GM12878 (cell line): ENCODE measurements around the gene S100A8. TPM values are rescaled to one million over a fixed set of nuclear protein-coding genes. Genes with fewer than 3 reads are reported as not detected.

Experiments
- ATAC-seq: fragments of 200-7000 bp; cut with Tn5 transposase; 3 replicates; pipeline ENCODE4 v1.9.1; 2020; ENCODE audit warnings: mild to moderate bottlenecking, moderate library complexity
- BruUV-seq: library from RNA; stranded (reverse); fragments of 400-500 nt; replicated peaks from 2 replicates; lab custom pipeline; 2021; lab: Mats Ljungman, UMichigan
- CTCF ChIA-PET: fragments of 300-600 bp; sonication (Branson Sonifier 250); formaldehyde crosslinking; extraction: SDS; loops from one replicate; lab custom pipeline; 2021; ENCODE audit warnings: inconsistent platforms; lab: Yijun Ruan, JAX
- POLR2A ChIA-PET: fragments of 350-600 bp; formaldehyde crosslinking; extraction: SDS; loops from one replicate; lab custom pipeline; 2021; ENCODE audit warnings: inconsistent platforms; lab: Charles Lee
- RAD21 ChIA-PET: fragments of 300-600 bp; sonication (Branson Sonifier 250); formaldehyde crosslinking; loops from one replicate; lab custom pipeline; 2023; ENCODE audit warnings: antibody characterized with exemption; ENCODE audit not compliant: unreplicated experiment; lab: Charles Lee
- SMC1A ChIA-PET: fragments of 300-600 bp; sonication (Branson Sonifier 250); formaldehyde crosslinking; loops from one replicate; lab custom pipeline; 2023; ENCODE audit not compliant: unreplicated experiment, uncharacterized antibody; lab: Charles Lee
- DNase-seq: peaks from one replicate; pipeline ENCODE4 v3.0.0-alpha.2; 2011; ENCODE audit warnings: low read depth, low spot score
- FAIRE-seq: peaks from 3 replicates; lab custom pipeline; 2011; peaks lifted over from hg19 to GRCh38; lab: Jason Lieb, UNC
- H2AFZ ChIP-seq: 2 replicates; pipeline ENCODE4 v1.6.0; 2011; ENCODE audit warnings: low read depth, low read length, control low read depth; ENCODE audit not compliant: control insufficient read depth
- H3K27ac ChIP-seq: 2 replicates; pipeline ENCODE4 v1.5.1; 2011; ENCODE audit warnings: control low read depth; ENCODE audit not compliant: control insufficient read depth, insufficient read depth
- H3K27me3 ChIP-seq, 2 experiments: replicated peaks in 1 of 2; 2 replicates each; pipeline versions ENCODE4 v1.6.0 to v1.6.1; 2011; ENCODE audit warnings: low read length in 1 of 2; ENCODE audit not compliant: control insufficient read depth in 2 of 2, insufficient read depth in 2 of 2
- H3K36me3 ChIP-seq, 2 experiments: 2 replicates each; pipeline ENCODE4 v1.5.1; 2011; ENCODE audit warnings: low read length in 1 of 2; ENCODE audit not compliant: control insufficient read depth in 2 of 2, insufficient read depth in 2 of 2
- H3K4me1 ChIP-seq: 2 replicates; pipeline ENCODE4 v1.6.1; 2011; ENCODE audit warnings: mild to moderate bottlenecking, low read length, moderate library complexity, mixed read lengths; ENCODE audit not compliant: control insufficient read depth, insufficient read depth
- H3K4me2 ChIP-seq: 2 replicates; pipeline ENCODE4 v1.6.0; 2011; ENCODE audit warnings: control low read depth; ENCODE audit not compliant: control insufficient read depth, insufficient read depth
- H3K4me3 ChIP-seq: fragments of 200-600 bp; sonication (generic); 2 replicates; pipeline ENCODE4 v1.5.1; 2016
- H3K79me2 ChIP-seq: 2 replicates; pipeline ENCODE4 v1.6.0; 2011; ENCODE audit warnings: low read length; ENCODE audit not compliant: control insufficient read depth, insufficient read depth
- H3K9ac ChIP-seq: 2 replicates; pipeline ENCODE4 v1.8.0; 2011; ENCODE audit warnings: low read length, control low read depth, mixed read lengths; ENCODE audit not compliant: control insufficient read depth, insufficient read depth
- H3K9me3 ChIP-seq: replicated peaks from 3 replicates; pipeline ENCODE4 v1.5.1; 2011; ENCODE audit warnings: mild to moderate bottlenecking, low read length; ENCODE audit not compliant: control insufficient read depth, insufficient read depth
- H4K20me1 ChIP-seq: 2 replicates; pipeline ENCODE4 v1.6.0; 2011; ENCODE audit not compliant: control insufficient read depth, insufficient read depth
- BCL11A ChIP-seq: IDR thresholded peaks from 2 replicates; pipeline ENCODE4 v1.6.1; 2011; ENCODE audit warnings: low read depth, low read length
- CHD4 ChIP-seq: fragments of 200-600 bp; sonication (generic); IDR thresholded peaks from 2 replicates; pipeline ENCODE4 v1.6.1; 2016; ENCODE audit warnings: mild to moderate bottlenecking
- MAX ChIP-seq: IDR thresholded peaks from 2 replicates; pipeline ENCODE4 v1.6.1; 2012; ENCODE audit warnings: low read depth, low read length, improper control_type of control experiment
- MLLT1 ChIP-seq: fragments of 450-650 bp; IDR thresholded peaks from 2 replicates; pipeline ENCODE4 v1.6.1; 2016; ENCODE audit warnings: mild to moderate bottlenecking
- NBN ChIP-seq: fragments of 450-650 bp; IDR thresholded peaks from 2 replicates; pipeline ENCODE4 v1.6.1; 2016
- NRF1 ChIP-seq: conservative IDR thresholded peaks from 2 replicates; pipeline ENCODE4 v1.6.1; 2011; ENCODE audit warnings: mild to moderate bottlenecking, low read depth, low read length, improper control_type of control experiment
- PBX3 ChIP-seq: IDR thresholded peaks from 2 replicates; pipeline ENCODE4 v1.6.1; 2011; ENCODE audit warnings: mild to moderate bottlenecking, low read depth, low read length, moderate library complexity; ENCODE audit not compliant: insufficient replicate concordance
- RCOR1 ChIP-seq: conservative IDR thresholded peaks from 2 replicates; pipeline ENCODE4 v1.6.1; 2012; ENCODE audit warnings: low read depth, low read length, improper control_type of control experiment
- RELA ChIP-seq: fragments of 450-650 bp; IDR thresholded peaks from 2 replicates; pipeline ENCODE4 v1.8.0; 2014; ENCODE audit warnings: borderline replicate concordance; ENCODE audit not compliant: partially characterized antibody
- SMAD5 ChIP-seq: IDR thresholded peaks from 2 replicates; pipeline ENCODE4 v1.6.1; 2016; ENCODE audit warnings: antibody characterized with exemption, low read depth
- STAT1 ChIP-seq: fragments of 450-650 bp; conservative IDR thresholded peaks from 2 replicates; pipeline ENCODE4 v1.6.1; 2014; ENCODE audit warnings: antibody characterized with exemption, mild to moderate bottlenecking
- WGBS: methylation state at CpG from one replicate; pipeline ENCODE4 v1.1.6; 2016; ENCODE audit warnings: low lambda C conversion rate; ENCODE audit not compliant: insufficient replicate concordance, insufficient coverage; ENCODE audit errors: missing lambda C conversion rate; 5-methylcytosine and 5-hydroxymethylcytosine counted together
- in situ Hi-C: fragments of 300-500 bp; cut with MboI; formaldehyde crosslinking; loops from 9 replicates; pipeline ENCODE4 v1.14.3; 2018; ENCODE audit warnings: mixed read lengths
- intact Hi-C: fragments of 100-400 bp; cut with micrococcal nuclease; formaldehyde crosslinking; loops from one replicate; pipeline ENCODE4 v1.14.2; 2022; ENCODE audit not compliant: unreplicated experiment
- polyA plus RNA-seq, 11 experiments: library from polyadenylated mRNA; depleted of rRNA in 4 of 11; unstranded in 6 of 11; stranded (reverse) in 5 of 11; fragments of >200 nt; fragmentation: Nextera tagmentation in 4 of 11; fragmentation: Illumina TruSeq in 1 of 11; extraction: Ambion mirVana in 4 of 11; extraction: Trizol in 1 of 11; gene quantifications; 1 replicate in 1 of 11; 2 replicates in 10 of 11; pipeline versions ENCODE4 v1.2.1 to v1.2.3, GENCODE V29; 2011 to 2016; ENCODE audit warnings: inconsistent platforms in 2 of 11, missing spikeins in 2 of 11, low read depth in 1 of 11
- total RNA-seq, 4 experiments: library from RNA; depleted of rRNA in 3 of 4; stranded (reverse); fragments of >200 nt in 3 of 4; fragmentation: Illumina TruSeq in 1 of 4; extraction: Trizol in 1 of 4; gene quantifications; 2 replicates each; pipeline versions ENCODE4 v1.2.1 to v1.2.3, GENCODE V29; 2013 to 2021
- TF ChIP-seq, protein P1 (sequence below): fragments of 450-650 bp; IDR thresholded peaks from 2 replicates; pipeline ENCODE4 v1.6.1; 2017; ENCODE audit warnings: mild to moderate bottlenecking, moderate library complexity
- TF ChIP-seq, protein P2 (sequence below): fragments of 450-650 bp; IDR thresholded peaks from 2 replicates; pipeline ENCODE4 v1.6.1; 2016; ENCODE audit warnings: mild to moderate bottlenecking

The S100A8 gene
- total and polyA plus RNA-seq, 10 of the 15 experiments (the other 5 are each of a cell fraction or from before 2014, with no cell fraction given) = 0.28 TPM; not detected in 9

DNA sequence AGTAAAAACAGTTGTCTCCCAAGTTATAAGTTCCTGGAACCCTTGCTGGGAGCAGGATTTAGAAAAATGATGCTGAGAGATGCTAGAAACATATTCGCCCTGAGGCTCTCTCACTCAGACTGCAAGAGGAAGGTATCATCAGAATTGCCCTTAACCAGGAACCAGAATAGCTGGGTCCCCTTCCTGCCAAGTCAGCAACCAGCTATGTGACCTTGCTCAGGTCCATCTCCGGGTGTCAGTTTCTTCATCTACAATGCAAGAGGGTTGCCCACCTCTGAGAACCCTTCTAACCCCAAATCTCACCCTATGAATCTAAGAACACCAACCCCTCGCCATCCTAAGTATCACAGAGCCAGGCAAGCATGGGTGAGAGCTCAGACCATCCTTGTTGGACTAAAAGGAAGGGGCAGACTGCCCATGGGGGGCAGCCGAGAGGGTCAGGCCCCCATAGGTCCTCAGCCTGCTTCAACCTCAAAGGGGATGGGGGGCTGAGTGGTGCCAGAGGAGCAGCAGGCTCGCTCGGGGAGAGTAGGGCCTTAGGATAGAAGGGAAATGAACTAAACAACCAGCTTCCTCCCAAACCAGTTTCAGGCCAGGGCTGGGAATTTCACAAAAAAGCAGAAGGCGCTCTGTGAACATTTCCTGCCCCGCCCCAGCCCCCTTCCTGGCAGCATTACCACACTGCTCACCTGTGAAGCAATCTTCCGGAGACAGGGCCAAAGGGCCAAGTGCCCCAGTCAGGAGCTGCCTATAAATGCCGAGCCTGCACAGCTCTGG, 33.6 kb downstream of the S100A8 start:
- intact Hi-C loops = no loop called here
- CTCF ChIA-PET = interaction anchor here (1.2 to 2.7 kb wide), 8 partner anchors 14 to 212 kb away, joined by 3 to 41 read pairs (median 4); no protein-coding TSS in a partner anchor
- BruUV-seq = no TSS peak
- TF ChIP-seq MAX = no peak
- TF ChIP-seq, protein P1, sequence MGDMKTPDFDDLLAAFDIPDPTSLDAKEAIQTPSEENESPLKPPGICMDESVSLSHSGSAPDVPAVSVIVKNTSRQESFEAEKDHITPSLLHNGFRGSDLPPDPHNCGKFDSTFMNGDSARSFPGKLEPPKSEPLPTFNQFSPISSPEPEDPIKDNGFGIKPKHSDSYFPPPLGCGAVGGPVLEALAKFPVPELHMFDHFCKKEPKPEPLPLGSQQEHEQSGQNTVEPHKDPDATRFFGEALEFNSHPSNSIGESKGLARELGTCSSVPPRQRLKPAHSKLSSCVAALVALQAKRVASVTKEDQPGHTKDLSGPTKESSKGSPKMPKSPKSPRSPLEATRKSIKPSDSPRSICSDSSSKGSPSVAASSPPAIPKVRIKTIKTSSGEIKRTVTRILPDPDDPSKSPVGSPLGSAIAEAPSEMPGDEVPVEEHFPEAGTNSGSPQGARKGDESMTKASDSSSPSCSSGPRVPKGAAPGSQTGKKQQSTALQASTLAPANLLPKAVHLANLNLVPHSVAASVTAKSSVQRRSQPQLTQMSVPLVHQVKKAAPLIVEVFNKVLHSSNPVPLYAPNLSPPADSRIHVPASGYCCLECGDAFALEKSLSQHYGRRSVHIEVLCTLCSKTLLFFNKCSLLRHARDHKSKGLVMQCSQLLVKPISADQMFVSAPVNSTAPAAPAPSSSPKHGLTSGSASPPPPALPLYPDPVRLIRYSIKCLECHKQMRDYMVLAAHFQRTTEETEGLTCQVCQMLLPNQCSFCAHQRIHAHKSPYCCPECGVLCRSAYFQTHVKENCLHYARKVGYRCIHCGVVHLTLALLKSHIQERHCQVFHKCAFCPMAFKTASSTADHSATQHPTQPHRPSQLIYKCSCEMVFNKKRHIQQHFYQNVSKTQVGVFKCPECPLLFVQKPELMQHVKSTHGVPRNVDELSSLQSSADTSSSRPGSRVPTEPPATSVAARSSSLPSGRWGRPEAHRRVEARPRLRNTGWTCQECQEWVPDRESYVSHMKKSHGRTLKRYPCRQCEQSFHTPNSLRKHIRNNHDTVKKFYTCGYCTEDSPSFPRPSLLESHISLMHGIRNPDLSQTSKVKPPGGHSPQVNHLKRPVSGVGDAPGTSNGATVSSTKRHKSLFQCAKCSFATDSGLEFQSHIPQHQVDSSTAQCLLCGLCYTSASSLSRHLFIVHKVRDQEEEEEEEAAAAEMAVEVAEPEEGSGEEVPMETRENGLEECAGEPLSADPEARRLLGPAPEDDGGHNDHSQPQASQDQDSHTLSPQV = no peak
- TF ChIP-seq NRF1 = no peak
- TF ChIP-seq NBN = no peak
- TF ChIP-seq SMAD5 = no peak
- no peak for TF ChIP-seq RCOR1
- no peak for TF ChIP-seq STAT1
- TF ChIP-seq CHD4 = no peak
- TF ChIP-seq, protein P2, sequence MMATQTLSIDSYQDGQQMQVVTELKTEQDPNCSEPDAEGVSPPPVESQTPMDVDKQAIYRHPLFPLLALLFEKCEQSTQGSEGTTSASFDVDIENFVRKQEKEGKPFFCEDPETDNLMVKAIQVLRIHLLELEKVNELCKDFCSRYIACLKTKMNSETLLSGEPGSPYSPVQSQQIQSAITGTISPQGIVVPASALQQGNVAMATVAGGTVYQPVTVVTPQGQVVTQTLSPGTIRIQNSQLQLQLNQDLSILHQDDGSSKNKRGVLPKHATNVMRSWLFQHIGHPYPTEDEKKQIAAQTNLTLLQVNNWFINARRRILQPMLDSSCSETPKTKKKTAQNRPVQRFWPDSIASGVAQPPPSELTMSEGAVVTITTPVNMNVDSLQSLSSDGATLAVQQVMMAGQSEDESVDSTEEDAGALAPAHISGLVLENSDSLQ = no peak
- no peak for TF ChIP-seq BCL11A
- TF ChIP-seq RELA = no peak
- TF ChIP-seq PBX3 = no peak
- TF ChIP-seq MLLT1 = no peak

More for the DNA sequence above, 33.6 kb downstream of the S100A8 start:
- SMC1A ChIA-PET = interaction anchor here (0.6 to 3.1 kb wide), 2 partner anchors 138 to 148 kb away, joined by 3 to 14 read pairs; no protein-coding TSS in a partner anchor
- H3K9ac ChIP-seq = no peak overlapping the region
- no peaks in the 10 kb centered on the region for H3K9me3 ChIP-seq
- WGBS = 2% methylated on average over 10 of the region's 10 CpGs
- H3K27ac ChIP-seq = no peak overlapping the region
- H3K36me3 ChIP-seq = no peaks in the 10 kb centered on the region
- DNase-seq (no peak), FAIRE-seq (no peak), ATAC-seq (no peak)
- in situ Hi-C loops = no loop called here
- no peaks in the 10 kb centered on the region for H3K79me2 ChIP-seq
- RAD21 ChIA-PET = interaction anchor here (0.6 to 2.8 kb wide), 3 partner anchors 10 to 294 kb away, joined by 4 to 18 read pairs (median 4); no protein-coding TSS in a partner anchor
- H3K4me3 ChIP-seq = no peak overlapping the region
- POLR2A ChIA-PET = interaction anchor here (0.5 kb wide), 1 partner anchor 140 kb away, joined by 4 read pairs; no protein-coding TSS in a partner anchor
- peaks cover 6% of the 10 kb centered on the region for H3K4me1 ChIP-seq
- H3K4me2 ChIP-seq = no peak overlapping the region
- no peaks in the 10 kb centered on the region for H4K20me1 ChIP-seq
- H2AFZ ChIP-seq = no peak overlapping the region
- no peaks in the 10 kb centered on the region for H3K27me3 ChIP-seq
